GM21717 (cell line): Measurements from ENCODE around the gene PRSS56.

Experiments used
- ATAC-seq: cut with Tn5 transposase; IDR thresholded peaks from one replicate; pipeline ENCODE4 v1.9.1; 2021; ENCODE audit warnings: mild to moderate bottlenecking, moderate library complexity; ENCODE audit not compliant: unreplicated experiment

Gene PRSS56

DNA sequence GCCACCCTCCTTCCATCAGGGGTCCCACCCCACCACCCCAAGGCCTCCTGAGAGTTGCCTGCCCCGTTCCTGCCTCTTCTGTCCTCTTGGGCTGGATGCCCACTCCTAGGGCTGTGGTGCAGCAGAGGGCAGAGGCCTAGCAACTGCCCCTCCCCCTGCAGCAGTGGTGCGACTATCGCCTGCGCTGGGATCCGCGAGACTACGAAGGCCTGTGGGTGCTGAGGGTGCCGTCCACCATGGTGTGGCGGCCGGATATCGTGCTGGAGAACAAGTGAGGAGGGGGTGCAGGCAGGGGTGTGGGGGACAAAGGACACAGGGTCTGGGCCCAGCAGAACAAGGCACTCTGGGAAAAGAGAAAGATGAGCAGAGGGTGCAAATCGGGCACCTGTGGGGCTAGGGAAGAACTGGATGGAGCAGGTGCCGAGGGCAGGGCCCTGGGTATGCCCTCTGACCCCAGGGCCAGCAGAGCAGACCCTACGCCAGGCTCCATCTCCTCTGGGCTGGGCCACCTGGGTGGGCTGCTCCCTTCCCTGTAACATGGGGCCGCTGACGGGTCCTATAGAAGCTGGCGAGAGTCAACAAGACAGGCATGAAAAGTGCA, 20.4 kb downstream of the PRSS56 start:
- ATAC-seq: no peak

DNA sequence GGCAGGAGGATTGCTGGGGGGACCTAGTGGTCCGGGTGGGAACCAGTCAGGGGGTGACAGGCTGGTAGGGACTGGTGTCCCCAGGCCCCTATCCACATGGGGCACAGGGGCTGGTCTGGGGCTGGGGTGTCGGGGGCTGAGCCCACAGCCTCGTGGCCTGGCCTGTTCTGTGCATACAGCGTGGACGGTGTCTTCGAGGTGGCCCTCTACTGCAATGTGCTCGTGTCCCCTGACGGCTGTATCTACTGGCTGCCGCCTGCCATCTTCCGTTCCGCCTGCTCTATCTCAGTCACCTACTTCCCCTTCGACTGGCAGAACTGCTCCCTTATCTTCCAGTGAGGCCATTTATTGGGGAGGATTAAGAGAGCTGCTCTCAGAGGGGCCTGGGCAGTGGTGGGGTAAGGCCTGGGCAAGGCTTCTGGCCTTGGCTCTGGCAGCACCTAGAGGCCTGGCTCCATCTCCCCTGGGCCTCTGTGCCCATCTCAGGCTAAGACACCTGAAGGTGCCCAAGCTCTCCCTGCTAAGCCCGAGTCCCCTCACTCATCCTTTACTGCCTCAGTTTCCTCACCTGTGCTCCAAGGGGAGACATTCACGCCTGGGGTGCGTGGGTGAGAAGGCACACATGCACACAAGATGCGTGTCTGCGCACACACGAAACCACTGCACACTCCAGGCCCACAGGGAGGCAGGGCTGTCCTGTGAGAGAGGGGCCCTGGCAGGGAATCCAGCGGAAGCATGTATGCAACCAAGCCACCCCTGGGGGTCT, 21.2 kb downstream of the PRSS56 start:
- no peak for ATAC-seq

DNA sequence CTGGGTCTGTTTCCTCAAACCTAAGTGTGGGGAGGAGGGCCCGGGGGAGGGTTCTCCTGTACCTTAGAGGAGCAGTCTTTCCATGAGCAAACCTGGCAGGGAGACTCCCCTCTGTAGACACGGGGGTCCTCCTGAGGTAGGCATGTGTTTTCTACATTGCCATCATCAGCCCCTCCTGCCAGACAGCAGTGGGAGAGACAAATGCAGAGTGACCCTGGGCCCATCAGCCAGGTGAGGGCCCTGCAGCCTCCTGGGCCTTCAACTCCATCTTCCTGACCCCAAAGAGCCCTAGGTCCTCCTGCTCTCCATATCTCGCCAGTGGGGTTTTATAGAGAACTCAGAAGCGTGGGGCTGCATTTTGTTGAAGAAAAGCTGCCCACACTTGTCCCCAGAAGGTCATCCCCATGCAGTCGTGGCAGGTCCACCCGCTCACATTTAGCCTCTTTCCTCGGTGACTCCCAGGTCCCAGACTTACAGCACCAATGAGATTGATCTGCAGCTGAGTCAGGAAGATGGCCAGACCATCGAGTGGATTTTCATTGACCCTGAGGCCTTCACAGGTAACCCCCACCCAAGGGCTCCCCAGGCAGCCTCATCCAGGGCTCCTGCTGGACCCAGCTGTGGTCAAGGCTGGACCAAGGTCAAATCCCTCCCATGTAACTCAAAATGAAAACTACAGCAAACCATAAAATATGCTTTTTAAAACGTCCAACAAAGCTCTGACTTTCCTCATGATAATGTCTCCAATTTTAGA, 21.9 kb downstream of the PRSS56 start:
- ATAC-seq: no peak

DNA sequence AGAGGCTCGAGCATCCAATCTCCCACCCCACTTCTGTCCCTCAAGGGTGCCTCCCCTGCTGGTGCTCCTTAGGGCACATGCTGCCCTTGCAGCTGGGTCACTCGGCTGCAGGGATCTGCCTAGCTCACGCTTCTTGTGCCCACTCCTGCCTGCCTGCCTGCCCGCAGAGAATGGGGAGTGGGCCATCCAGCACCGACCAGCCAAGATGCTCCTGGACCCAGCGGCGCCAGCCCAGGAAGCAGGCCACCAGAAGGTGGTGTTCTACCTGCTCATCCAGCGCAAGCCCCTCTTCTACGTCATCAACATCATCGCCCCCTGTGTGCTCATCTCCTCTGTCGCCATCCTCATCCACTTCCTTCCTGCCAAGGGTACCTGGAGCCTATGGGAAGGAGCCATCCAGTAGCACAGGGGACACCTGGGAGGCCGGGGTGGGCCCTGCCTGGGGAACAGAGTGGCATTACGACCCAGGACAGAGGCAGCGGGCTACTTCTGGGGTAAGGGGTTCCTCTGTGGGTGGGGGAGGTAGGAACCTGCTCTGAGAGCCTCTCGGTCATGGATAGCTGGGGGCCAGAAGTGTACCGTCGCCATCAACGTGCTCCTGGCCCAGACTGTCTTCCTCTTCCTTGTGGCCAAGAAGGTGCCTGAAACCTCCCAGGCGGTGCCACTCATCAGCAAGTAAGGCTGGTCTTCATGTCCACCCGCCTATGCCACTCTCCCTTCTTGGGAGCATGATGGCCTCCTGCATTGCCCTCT, 22.7 kb downstream of the PRSS56 start:
- ATAC-seq: no peak

DNA sequence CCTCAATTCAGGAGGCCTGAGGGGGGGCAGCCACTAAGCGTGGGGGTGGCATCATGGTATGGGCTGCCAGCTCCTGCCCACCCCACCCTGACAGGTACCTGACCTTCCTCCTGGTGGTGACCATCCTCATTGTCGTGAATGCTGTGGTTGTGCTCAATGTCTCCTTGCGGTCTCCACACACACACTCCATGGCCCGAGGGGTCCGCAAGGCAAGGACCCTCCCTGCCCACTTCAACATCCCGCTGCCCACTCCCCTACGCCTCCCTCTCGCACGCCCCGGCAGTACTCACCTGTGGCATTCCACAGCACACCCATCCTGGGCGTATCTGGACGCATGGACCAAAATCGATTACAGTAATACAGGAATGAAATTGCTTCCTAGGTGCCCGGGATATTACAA, 23.3 kb downstream of the PRSS56 start:
- no peak for ATAC-seq

DNA sequence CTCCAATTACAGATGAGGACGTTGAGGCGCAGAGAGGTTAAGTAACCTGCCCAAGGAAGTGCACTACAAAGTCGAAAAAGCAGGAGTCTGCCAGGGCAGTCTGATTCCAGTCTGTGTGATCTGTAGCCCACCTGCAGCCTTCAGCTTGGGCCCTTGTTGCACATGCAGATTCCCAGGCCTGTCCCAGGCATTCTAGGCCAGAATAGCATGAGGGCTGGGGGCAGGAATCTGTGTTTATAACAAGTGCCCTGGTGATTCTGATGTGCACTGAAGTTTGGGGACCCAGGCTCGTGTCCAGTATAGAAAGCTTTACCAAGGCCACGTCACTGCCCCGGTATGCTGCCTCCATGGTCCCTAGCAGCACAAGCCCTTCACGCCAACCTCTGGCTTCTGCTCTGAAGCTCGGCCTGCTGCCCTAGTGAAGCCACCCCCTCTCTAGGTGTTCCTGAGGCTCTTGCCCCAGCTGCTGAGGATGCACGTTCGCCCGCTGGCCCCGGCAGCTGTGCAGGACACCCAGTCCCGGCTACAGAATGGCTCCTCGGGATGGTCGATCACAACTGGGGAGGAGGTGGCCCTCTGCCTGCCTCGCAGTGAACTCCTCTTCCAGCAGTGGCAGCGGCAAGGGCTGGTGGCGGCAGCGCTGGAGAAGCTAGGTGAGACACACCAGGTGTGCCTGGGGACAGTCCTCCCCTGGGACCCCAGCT, 23.9 kb downstream of the PRSS56 start:
- ATAC-seq: no peak

DNA sequence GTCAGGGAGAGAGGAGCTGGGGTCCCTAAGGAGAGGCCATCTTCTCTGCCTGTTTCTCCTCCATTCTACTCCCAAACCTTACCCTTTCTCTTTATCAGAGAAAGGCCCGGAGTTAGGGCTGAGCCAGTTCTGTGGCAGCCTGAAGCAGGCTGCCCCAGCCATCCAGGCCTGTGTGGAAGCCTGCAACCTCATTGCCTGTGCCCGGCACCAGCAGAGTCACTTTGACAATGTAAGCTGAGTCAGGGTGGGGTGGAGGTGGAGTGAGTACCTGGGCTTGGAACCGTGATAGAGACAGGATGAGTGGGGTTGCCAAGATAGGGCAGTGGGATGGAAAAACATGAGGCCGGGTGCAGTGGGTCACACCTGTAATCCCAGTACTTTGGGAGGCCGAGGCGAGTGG, 24.5 kb downstream of the PRSS56 start:
- no peak for ATAC-seq

DNA sequence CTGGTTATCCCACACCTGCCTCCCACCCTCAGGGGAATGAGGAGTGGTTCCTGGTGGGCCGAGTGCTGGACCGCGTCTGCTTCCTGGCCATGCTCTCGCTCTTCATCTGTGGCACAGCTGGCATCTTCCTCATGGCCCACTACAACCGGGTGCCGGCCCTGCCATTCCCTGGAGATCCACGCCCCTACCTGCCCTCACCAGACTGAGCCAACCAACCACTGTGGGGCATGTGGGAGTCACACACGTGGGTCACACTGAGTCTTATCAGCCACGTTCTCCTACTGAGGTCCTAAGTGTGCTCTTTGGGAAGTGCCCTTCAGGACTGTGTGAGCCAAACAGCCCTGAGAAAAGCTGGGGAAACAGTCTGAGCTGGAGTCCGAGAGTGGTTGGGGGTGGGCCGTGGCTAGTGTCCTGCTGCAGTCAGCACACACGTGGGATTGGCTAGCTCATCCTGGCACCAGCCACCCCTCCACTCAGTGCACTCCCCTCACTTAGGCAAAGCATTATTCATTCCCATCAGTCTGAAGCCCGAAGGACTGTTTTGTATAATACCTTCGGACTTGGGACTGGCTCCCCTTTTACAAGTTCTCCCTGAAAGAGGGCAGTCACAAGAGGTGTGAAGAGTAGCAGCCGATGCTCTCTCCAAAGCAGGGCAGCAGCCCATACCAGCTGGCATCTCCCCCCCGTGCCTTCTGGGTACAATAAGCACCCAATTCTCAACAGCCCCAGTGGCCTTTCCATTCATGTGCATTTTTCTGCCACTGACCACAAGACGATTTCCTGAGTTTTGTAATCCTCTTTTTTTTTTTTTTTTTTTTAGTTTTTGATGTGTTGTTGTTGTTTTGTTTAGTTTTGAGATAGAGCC, 25.6 kb downstream of the PRSS56 start:
- no peak for ATAC-seq

DNA sequence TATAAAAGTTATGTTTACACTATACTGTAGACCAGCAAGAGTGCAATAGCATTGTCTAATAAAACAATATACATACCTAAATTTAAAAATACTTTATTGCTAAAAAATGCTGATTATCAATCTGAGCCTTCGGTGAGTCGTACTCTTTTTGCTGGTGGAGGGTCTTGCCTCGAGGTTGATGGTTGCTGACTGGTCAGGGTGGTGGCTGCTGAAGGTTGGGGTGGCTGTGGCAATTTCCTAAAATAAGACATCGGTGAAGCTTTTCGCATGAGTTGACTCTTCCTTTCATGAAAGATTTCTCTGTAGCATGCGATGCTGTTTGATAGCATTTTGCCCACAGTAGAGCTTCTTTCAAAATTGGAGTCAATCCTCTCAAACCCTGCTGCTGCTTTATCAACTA, 27.8 kb downstream of the PRSS56 start:
- ATAC-seq: no peak

DNA sequence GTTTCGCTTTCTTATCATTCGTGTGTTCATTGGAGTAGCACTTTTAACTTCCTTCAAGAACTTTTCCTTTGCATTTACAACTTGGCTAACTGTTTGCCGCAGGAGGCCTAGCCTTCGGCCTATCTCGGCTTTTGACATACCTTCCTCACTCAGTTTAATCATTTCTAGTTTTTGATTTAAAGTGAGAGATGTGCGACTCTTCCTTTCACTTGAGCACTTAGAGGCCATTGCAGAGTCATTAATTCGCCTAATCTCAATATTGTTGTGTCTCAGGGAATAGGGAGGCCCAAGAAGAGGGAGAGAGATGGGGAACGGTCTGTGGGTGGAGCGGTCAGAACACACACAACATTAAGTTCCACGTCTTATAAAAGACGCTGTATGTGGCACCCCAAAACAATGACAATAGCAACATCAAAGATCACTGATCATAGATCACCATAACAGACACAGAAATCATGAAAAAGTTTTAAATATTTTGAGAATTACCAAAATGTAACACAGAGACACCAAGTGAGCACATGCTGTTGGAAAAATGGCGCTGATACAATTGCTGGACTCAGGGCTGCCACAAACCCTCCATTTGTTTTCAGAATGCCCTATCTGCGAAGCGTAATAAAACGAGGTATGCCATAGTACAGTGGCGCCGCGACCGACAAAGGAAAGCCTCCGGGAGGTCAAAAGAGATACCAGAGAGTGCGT, 29.6 kb downstream of the PRSS56 start:
- ATAC-seq: no peak

DNA sequence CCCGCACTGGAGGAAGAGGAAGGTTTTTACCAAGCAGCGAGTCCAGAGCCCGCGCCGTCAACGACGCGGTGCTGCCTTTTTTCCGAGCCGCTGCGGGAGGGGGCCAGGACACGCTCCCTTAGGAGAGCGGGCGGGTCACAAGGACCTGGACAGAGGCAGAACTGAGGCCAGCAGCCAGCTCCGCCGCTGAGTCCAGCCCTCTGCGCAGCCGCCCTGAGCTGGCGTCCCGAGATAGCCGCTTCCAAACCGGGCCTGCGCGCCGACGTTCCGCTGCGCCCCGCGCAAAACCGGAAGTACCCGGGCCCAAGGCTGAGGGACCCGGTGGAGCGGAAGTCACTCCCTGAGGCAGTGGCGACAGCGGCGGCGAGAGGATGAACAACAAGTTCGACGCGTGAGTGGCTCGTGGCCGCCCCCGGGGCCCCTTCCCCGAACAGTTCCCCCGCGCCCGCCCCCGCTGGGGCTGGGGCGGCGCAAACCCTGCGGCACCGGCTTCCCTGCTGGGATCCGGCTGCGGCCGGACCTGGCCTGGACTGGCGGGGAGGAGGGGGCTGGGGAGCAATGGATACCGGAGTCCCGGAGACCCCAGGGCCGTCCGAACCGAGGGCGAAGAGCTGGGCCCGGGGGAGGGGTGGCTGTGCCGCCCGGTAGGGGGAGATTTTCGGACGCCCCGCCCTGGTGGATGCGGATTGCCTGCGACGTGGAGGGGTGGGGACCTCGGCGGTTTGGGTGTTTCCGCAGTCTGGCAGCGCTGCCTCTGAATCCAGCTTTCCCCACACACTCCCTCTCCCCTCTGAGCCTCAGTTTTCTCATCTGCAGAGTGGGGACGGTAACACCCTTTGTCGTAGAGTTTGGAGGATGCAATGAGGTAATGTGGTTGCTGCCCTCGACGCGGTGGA, 30.4 kb downstream of the PRSS56 start, which contains the start of the genes EIF4E2 and TIGD1:
Gene EIF4E2, plus strand, starts transcription at position 336 of the 896 bp plus-strand sequence. Its CDS starts 36 bp downstream, at position 372.
Gene TIGD1, minus strand, starts transcription at position 204 of the 896 bp plus-strand sequence. CDS start 675 bp downstream, outside the sequence.
- peak; percentile 95 for ATAC-seq

DNA sequence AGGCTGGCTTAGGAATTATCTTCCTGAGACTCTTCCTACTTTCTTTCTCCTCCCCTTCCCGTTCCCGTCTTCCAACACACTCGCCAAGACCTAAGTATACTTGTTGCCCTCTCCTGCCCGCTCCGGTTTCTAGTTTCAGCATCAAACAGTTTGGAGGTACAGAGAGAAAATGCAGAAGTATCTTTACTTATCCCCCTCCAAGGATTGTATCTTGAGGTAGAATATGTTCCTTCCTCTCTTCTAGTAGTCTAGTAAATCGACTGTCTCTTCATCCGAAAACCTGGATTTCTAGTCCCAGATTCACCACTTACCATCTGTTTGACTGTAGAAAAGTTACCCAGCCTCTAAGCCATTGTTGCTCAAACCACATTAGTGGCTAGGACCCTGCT, 31.1 kb downstream of the PRSS56 start:
- no peak for ATAC-seq

DNA sequence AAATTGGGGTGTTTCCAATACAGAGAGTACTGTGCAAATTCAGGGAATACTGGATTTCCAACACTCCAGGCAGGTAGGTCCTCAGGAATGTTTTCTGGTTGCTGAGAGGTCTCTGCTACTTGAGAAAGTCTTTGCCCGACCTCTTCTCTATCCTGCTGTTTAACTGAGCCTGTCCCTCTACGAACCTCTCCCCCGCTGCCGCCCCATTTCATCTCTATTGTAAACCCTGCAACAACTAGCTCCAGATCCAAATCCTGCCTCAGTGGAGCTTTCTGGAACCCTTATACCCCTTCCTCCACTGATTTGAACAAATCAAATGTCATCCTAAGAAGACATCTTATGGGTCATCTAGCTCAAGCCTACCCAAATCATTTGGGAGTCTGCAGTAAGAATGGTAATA, 31.6 kb downstream of the PRSS56 start:
- ATAC-seq: no peak

DNA sequence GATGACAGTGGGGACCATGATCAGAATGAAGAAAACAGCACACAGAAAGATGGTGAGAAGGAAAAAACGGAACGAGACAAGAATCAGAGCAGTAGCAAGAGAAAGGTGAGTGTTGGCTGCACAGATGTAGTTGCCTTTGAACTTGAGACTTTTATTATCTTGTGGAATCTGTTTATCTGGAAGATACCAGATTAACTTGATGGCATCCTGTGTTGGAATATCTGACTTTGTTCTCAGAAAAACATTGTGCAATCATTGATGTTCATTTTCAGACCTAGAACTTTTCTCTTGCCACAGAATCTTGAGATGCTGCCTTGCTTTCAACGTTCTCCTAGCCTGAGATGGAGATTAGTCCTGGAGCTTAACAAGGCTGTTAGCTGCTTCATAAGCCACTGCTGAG, 36.2 kb downstream of the PRSS56 start:
- ATAC-seq: no peak

DNA sequence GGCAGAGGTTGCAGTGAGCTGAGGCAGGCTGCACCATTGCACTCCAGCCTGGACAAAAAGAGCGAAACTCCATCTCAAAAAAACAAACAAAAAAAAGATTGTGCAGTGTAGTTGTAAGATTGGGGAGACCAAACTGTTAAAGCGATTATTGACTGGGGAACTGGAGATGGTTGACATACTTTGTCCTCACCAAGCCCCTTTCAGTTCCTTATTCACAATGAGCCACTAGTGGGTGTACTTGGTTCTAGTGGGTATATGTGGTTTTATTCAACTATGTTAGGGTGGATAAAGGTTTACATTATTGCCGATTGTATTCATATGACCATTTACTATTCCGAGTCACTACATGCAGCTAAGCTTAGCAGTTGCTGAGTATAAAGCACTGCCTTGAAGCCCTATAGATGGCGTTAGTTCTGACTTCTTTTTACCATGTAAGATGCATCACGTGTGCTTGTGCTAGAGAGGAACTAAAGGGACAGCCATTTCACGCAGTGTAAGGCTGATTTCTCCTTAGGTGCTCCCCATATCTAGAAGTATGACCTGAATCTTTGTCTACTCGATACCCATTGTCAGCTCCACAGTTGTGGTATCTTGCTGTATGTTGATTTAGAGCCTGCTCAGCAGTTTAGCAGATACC, 42.4 kb downstream of the PRSS56 start:
- ATAC-seq: no peak

DNA sequence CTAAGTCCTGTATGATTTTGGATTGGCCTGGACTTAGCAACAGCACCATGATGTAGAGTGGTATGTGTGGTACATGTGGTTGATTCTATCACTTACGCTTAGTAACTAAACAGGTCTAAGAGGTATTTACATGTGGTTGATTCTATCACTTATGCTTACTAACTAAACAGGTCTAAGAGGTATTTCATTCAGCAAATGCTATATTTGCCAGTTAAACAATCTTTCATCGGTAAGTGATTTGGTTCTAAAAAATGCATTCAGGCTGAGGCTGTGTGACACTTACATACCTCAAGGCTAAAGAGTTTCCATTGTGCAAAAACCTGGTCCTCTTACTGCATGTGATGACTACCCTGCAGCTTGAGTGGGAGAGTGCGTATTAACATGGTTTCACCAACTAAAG, 43.4 kb downstream of the PRSS56 start:
- ATAC-seq: no peak

DNA sequence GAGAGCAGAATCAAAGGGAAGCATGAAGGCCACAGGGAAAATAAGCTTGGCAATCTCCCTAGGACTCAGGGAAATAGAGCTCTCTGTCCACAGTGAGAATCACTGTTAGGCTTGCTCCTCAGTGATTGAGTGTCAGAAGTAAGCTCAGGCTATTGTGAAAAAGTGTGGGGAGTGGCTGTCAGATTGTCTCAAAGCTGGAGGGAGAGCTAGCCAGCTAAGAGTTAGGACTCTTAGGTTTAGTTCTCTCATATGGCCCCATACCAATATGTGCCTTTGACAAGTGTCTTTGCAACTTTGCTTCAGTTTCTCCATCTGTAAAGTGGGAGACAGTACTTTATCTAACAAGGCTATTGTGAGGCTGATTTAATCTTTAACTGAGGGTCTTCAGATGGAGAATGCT, 47.5 kb downstream of the PRSS56 start:
- ATAC-seq: no peak
